Measurements from ENCODE around the gene CFAP57. TPM values are rescaled to one million over a fixed set of nuclear protein-coding genes. Genes with fewer than 3 reads are reported as not detected.

The CFAP57 gene
- total and polyA plus RNA-seq, 2 of the 8 experiments (the other 6 are each of a cell fraction or from before 2014, with no cell fraction given): 0.20 to 0.80 TPM

- no peak overlapping the region for H2BK12ac ChIP-seq (ENCODE audit: low read depth, low read length)
- H2BK15ac ChIP-seq (ENCODE audit: low read length): no peak overlapping the region
- H3K79me1 ChIP-seq (ENCODE audit: low read depth, low read length): no peaks in the 10 kb centered on the region
- no peak overlapping the region for H3K14ac ChIP-seq (ENCODE audit: insufficient read length)
- WGBS, 2 experiments (ENCODE audit: extremely low coverage in 1 of 2, insufficient coverage in 1 of 2, insufficient read length in 1 of 2, insufficient replicate concordance in 2 of 2, low coverage in 1 of 2, low lambda C conversion rate in 2 of 2, missing lambda C conversion rate in 1 of 2): 90% methylated on average over 1 of the region's 1 CpG; no CpG with 5 or more reads in 1 of the 2 experiments
- no peaks in the 10 kb centered on the region for H3K36me3 ChIP-seq (ENCODE audit: control insufficient read depth in 2 of 4, insufficient read depth in 4 of 4, low read length in 3 of 4)
- FAIRE-seq (no peak), DNase-seq (ENCODE audit: low read depth in 1 of 2, low spot score in 2 of 2) (no peak)
- no peaks in the 10 kb centered on the region for H3K27me3 ChIP-seq (replicated peaks in 1 of 4; ENCODE audit: control insufficient read depth in 3 of 4, extremely low read depth in 1 of 4, insufficient read depth in 3 of 4, low read length in 3 of 4)
- ChIA-PET POLR2A (ENCODE audit: partially characterized antibody) (no interaction called here), CTCF (ENCODE audit: partially characterized antibody) (interaction anchor here (1.0 kb wide), 1 partner anchor 100 kb away, joined by 3 read pairs; no protein-coding TSS in a partner anchor)
- no peak overlapping the region for H2BK120ac ChIP-seq (replicated peaks; ENCODE audit: low read depth, low read length)
- H4K91ac ChIP-seq (replicated peaks; ENCODE audit: insufficient read length, low read length): no peak overlapping the region
- H4K8ac ChIP-seq (ENCODE audit: extremely low read depth, insufficient read depth, low read length): no peak overlapping the region
- H2BK20ac ChIP-seq (ENCODE audit: low read length): no peak overlapping the region
- H3K9ac ChIP-seq (replicated peaks in 1 of 4; ENCODE audit: extremely low read depth in 1 of 4, low read depth in 3 of 4, low read length in 3 of 4): no peak overlapping the region
- H3K23ac ChIP-seq (ENCODE audit: insufficient read length): no peak overlapping the region
- no peaks in the 10 kb centered on the region for H3K9me3 ChIP-seq (ENCODE audit: insufficient read depth in 2 of 2, low read depth in 1 of 2, low read length in 1 of 2)
- no peaks in the 10 kb centered on the region for H3K23me2 ChIP-seq (ENCODE audit: low read depth, low read length)
- no peaks in the 10 kb centered on the region for H3K79me2 ChIP-seq (ENCODE audit: control insufficient read depth in 1 of 2, insufficient read depth in 2 of 2, low read length in 2 of 2)
- no peak overlapping the region for H3K4ac ChIP-seq (replicated peaks; ENCODE audit: insufficient read length, low read depth, low read length)
- no peaks in the 10 kb centered on the region for H3K4me1 ChIP-seq (replicated peaks in 1 of 4; ENCODE audit: control insufficient read depth in 3 of 4, insufficient read depth in 4 of 4, low read length in 3 of 4)
- H3K4me3 ChIP-seq (ENCODE audit: extremely low read depth in 1 of 4, insufficient read depth in 2 of 4, low read depth in 3 of 4, low read length in 4 of 4): no peak overlapping the region
- no peak overlapping the region for H2AFZ ChIP-seq (ENCODE audit: low read length)
- no peak overlapping the region for H3K18ac ChIP-seq (ENCODE audit: extremely low read depth, low read length)
- H3K56ac ChIP-seq (replicated peaks; ENCODE audit: insufficient read length, low read depth, low read length): no peak overlapping the region
- no peak overlapping the region for H4K5ac ChIP-seq (ENCODE audit: insufficient read length, low read depth, low read length)
- no peak overlapping the region for H2AK5ac ChIP-seq (ENCODE audit: low read depth, low read length)
- no peaks in the 10 kb centered on the region for H4K20me1 ChIP-seq (replicated peaks in 1 of 2; ENCODE audit: control insufficient read depth in 1 of 2, insufficient read depth in 2 of 2, low read length in 2 of 2)
- no peak overlapping the region for H3K4me2 ChIP-seq (ENCODE audit: insufficient read depth in 1 of 2, low read depth in 2 of 2, low read length in 2 of 2)
- no peak overlapping the region for H2BK5ac ChIP-seq (ENCODE audit: low read depth, low read length)
- H3K27ac ChIP-seq (ENCODE audit: low read depth, low read length): no peak overlapping the region
- TF ChIP-seq, protein P1, sequence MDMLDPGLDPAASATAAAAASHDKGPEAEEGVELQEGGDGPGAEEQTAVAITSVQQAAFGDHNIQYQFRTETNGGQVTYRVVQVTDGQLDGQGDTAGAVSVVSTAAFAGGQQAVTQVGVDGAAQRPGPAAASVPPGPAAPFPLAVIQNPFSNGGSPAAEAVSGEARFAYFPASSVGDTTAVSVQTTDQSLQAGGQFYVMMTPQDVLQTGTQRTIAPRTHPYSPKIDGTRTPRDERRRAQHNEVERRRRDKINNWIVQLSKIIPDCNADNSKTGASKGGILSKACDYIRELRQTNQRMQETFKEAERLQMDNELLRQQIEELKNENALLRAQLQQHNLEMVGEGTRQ (IDR thresholded peaks at IDR 0.05; ENCODE audit: low read length): no peak
- TF ChIP-seq JUN (IDR thresholded peaks at IDR 0.05; ENCODE audit: low read depth, low read length): no peak
- no peak for TF ChIP-seq BACH1 (IDR thresholded peaks at IDR 0.05; ENCODE audit: low read length)
- no peak for TF ChIP-seq SP1 (IDR thresholded peaks at IDR 0.05; ENCODE audit: low read depth, low read length)
- TF ChIP-seq SIX5 (IDR thresholded peaks at IDR 0.05; ENCODE audit: low read depth, low read length): no peak
- no peak for TF ChIP-seq CREB1 (IDR thresholded peaks at IDR 0.05)
- no peak for TF ChIP-seq PHF8 (conservative IDR thresholded peaks at IDR 0.05; ENCODE audit: low read depth, low read length)
- TF ChIP-seq, protein P2, sequence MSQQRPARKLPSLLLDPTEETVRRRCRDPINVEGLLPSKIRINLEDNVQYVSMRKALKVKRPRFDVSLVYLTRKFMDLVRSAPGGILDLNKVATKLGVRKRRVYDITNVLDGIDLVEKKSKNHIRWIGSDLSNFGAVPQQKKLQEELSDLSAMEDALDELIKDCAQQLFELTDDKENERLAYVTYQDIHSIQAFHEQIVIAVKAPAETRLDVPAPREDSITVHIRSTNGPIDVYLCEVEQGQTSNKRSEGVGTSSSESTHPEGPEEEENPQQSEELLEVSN (IDR thresholded peaks at IDR 0.05): no peak
- TF ChIP-seq ZNF274 (IDR thresholded peaks at IDR 0.05; ENCODE audit: borderline replicate concordance, extremely low read depth, low read length): no peak
These were observed 16.0 kb downstream of the CFAP57 start for GRCh38 chr1:43188106-43188505.

All from H1 (cell line).